C4-2B (cell line): ENCODE results near the gene PSTK.

Source experiments
- CTCF ChIP-seq: fragments of 450-650 bp; conservative IDR thresholded peaks from 2 replicates; pipeline ENCODE4 v1.5.1; 2017; ENCODE audit warnings: mild to moderate bottlenecking
- ZFX ChIP-seq: fragments of 450-650 bp; IDR thresholded peaks from 2 replicates; pipeline ENCODE4 v1.6.1; 2017

GRCh38 chr10:122974543-122975064, 5.6 kb upstream of the PSTK start:
- no peak for TF ChIP-seq CTCF
- TF ChIP-seq ZFX, result no peak
